AG04450 (cell line): ENCODE results near the gene HOXB2. TPM values are rescaled to one million over a fixed set of nuclear protein-coding genes. Genes with fewer than 3 reads are reported as not detected.

Experiments used
- CTCF ChIA-PET: fragments of 300-600, 350-600 bp; formaldehyde crosslinking; extraction: SDS; loops from one replicate; lab custom pipeline; 2022; ENCODE audit warnings: antibody characterized with exemption, inconsistent platforms; lab: Charles Lee
- POLR2A ChIA-PET: fragments of 350-600 bp; formaldehyde crosslinking; extraction: SDS; loops from one replicate; lab custom pipeline; 2021; ENCODE audit warnings: antibody characterized with exemption, inconsistent platforms; lab: Yijun Ruan, JAX
- DNase-seq: peaks from one replicate; pipeline ENCODE4 v3.0.0-alpha.2; 2011; ENCODE audit warnings: low read depth, low spot score
- H3K27ac ChIP-seq: one replicate; pipeline ENCODE4 v1.5.1; 2012; ENCODE audit warnings: low read depth, low read length, control low read depth
- H3K27me3 ChIP-seq: one replicate; pipeline ENCODE4 v1.6.0; 2012; ENCODE audit warnings: low read length; ENCODE audit not compliant: control insufficient read depth, insufficient read depth
- H3K4me3 ChIP-seq: 2 replicates; pipeline ENCODE4 v1.5.1; 2011; ENCODE audit warnings: mild to moderate bottlenecking, low read depth, low read length, control low read depth
- H3K9me3 ChIP-seq: 2 replicates; pipeline ENCODE4 v1.5.1; 2012; ENCODE audit warnings: low read length; ENCODE audit not compliant: control insufficient read depth, insufficient read depth
- CTCF ChIP-seq: IDR thresholded peaks from 2 replicates; pipeline ENCODE4 v1.5.1; 2011; ENCODE audit warnings: low read depth, low read length, control low read depth, inconsistent platforms
- polyA plus RNA-seq: library from polyadenylated mRNA; depleted of rRNA; stranded (reverse); fragments of >200 nt; gene quantifications from 2 replicates; pipeline ENCODE4 v1.2.3, GENCODE V29; 2011

Gene HOXB2
- polyA plus RNA-seq, 1 experiment, result 16.3 TPM

DNA sequence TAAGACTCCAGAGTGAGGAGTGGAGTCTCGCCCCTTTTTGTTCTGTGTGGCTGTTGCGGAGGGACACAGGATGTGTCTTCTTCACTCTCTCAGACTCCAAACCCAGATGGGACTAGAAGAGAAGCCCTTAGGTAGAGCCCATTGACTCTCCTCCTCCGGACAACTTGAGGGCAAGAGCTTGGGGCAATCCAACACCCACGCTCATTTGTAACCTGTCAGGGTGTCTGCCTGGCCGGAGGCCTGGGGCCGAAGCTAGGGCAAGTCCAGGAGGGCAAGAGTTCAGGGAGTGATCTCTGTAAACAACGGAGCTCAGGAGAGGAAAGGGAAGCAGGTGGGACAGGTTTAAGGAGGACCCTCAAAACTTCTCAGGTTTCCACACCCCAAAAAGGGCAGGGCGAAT is 12.6 kb downstream of the HOXB2 start:
- Histone ChIP-seq H3K27me3 (no peaks in the 10 kb centered on the region), H3K4me3 (no peak overlapping the region), H3K27ac (no peak overlapping the region), H3K9me3 (peaks cover 4% of the 10 kb centered on the region; the same call in 1 of the 2 replicates)
- no peak for TF ChIP-seq CTCF
- ChIA-PET CTCF (no interaction called here), POLR2A (no interaction called here)
- no peak for DNase-seq

GRCh38 chr17:48530887-48531272 is 14.0 kb downstream of the HOXB2 start, which contains the start of gene HOXB1:
Gene HOXB1 (minus strand): TSS chr17:48531011. CDS start chr17:48530904, 107 bp downstream.
- no peak within 1 kb of the TSS for H3K4me3 ChIP-seq
- TF ChIP-seq CTCF, result no peak
- CTCF ChIA-PET, result no interaction called here
- no peak within 1 kb of the TSS for H3K27ac ChIP-seq
- H3K27me3 ChIP-seq, result no peaks in the 10 kb centered on the region
- POLR2A ChIA-PET, result no interaction called here
- peaks cover 4% of the 10 kb centered on the region; the same call in 1 of the 2 replicates for H3K9me3 ChIP-seq
- DNase-seq, result no peak

- DNase-seq, result no peak
- CTCF ChIA-PET, result no interaction called here
- Histone ChIP-seq H3K27ac (no peak overlapping the region), H3K27me3 (no peaks in the 10 kb centered on the region), H3K9me3 (peaks cover 4% of the 10 kb centered on the region; the same call in 1 of the 2 replicates), H3K4me3 (no peak overlapping the region)
- POLR2A ChIA-PET, result no interaction called here
- no peak for TF ChIP-seq CTCF
Observed at GRCh38 chr17:48530208-48530886, 14.6 kb downstream of the HOXB2 start.

DNA sequence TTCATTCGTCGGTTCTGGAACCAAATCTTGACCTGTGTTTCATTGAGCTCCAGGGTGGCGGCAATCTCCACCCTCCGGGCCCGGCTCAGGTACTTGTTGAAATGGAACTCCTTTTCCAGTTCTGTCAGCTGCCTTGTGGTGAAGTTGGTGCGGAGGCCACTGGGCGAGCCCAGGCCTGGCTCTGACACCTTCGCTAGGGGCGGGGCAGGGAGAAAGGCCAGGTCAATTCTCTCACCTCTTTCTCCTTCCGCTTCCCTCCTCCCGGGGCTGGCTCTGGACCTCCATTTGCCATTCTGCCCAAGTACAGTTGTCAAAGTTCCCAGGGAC is 15.3 kb downstream of the HOXB2 start:
- no peak for DNase-seq
- CTCF ChIA-PET, result interaction anchor here (0.5 kb wide), 1 partner anchor 194 kb away, joined by 3 read pairs; no protein-coding TSS in a partner anchor

More for the DNA sequence above, 15.3 kb downstream of the HOXB2 start:
- Histone ChIP-seq H3K4me3 (no peak overlapping the region), H3K27me3 (no peaks in the 10 kb centered on the region), H3K27ac (no peak overlapping the region), H3K9me3 (peaks cover 4% of the 10 kb centered on the region; the same call in 1 of the 2 replicates)
- TF ChIP-seq CTCF, result no peak
- POLR2A ChIA-PET, result no interaction called here
